GM21390 (cell line): ENCODE results near the gene DIS3L2.

Source experiments
- ATAC-seq: cut with Tn5 transposase; IDR thresholded peaks from one replicate; pipeline ENCODE4 v1.9.1; 2021; ENCODE audit not compliant: unreplicated experiment

DIS3L2 gene

DNA sequence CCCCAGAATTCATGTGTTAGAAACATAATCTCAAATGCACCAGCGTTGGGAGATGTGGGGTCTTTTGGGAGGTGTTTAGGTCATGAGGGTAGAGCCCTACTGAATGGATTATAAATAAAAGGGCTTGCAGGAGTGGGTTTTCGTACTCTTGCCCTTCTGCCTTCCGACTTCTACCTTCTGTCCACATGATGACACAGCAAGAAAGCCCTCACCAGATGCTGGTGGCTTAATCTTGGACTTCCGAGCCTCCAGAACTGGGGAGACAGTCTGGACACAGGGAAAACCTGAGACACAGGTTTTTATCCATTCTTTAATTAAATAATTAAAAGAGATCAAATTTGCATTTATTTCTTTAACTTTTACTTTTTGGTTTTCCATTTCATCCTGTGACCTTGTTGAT is 87.8 kb downstream of the DIS3L2 start:
- ATAC-seq, result no peak

DNA sequence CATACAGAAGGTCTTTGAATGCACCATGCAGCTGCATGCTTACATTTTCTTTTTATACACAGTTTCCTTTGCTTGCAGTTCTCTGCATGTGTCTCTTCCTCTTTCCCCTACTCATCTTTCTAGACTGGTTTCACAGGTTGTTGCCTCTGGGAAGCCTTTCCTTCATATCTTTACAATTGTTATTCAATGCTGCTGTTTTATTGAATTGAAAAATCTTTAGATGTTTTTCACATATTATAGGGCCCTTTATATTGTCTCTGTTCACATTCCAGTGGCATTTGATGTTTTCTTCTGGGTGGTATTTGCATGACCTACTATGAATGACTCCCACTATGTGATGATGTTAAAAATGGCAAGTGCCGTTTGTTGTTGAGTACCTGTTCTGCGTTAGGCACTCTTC is 91.1 kb downstream of the DIS3L2 start:
- ATAC-seq, result no peak

DNA sequence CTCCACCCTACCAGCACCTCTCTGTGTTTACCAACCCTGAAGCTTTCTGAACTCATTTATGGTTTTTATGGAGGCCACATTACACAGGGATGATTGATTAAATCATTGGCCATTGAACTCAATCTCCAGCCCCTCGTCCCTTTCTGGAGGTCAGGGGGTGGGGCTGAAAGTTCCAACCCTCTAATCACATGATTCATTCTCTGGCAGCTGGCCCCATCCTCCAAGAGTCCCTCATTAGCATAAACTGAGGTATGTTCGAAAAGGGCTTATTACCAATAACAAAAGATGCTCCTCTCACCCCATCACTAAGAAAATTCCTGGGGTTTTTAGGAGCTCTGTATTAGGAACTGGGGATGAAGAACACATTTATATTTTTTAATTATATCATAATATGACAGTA is 92.3 kb downstream of the DIS3L2 start:
- no peak for ATAC-seq

DNA sequence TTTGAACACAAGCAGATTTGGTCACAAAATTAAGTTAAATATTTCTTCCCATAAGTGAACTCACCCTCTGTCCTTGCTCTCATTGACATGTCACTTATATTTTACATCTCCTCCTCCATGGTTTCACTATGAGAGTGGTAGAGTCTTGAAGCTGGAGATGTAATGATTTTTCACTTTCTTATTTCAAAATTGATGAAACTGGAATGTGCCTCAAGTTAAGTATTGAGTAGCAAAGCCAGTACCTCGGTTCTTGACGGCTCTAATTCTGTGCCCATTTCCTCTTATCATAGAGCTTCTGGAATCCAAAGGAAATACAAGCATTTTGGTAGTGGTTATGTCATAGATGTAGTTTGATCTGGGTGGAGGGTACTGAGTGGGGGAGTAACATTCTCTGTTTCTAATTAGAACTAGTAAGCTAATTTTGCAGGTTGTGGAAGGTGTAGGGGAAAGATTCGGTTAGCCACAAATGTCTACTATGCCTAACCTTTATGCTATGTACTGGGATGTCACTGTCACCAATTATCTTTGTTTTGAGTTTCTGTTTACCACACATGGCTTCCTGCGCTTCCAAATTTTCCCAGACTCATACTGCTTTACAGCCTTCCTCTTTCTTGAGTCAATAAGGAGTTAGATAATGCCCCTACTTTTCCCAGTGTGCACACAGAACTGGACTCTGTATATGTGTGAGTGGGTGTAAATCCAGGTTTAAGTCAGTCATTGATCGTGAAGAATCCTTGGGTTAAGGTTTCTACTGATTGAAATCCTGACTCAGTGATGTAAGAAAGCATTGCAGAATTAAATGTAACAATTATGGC is 96.8 kb downstream of the DIS3L2 start:
- no peak for ATAC-seq

DNA sequence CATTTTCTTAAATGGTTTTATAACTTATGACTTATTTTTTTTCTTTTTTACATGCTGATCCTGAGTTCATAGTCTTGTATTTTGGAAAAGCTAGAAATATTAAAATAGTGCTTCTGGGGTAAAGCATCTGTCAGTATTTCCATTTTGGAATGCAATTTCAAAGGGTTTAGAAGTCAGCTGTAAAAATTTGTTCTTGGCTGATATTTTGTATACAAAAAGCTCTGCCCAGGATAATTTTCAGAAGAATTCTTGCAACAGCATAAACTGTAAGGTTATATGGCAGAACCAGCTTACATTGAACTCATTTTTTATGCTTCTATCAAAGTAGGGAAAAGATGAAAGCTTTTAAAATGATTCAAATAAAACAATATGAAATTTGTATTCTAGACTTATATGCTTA is 97.4 kb downstream of the DIS3L2 start:
- ATAC-seq, result no peak

DNA sequence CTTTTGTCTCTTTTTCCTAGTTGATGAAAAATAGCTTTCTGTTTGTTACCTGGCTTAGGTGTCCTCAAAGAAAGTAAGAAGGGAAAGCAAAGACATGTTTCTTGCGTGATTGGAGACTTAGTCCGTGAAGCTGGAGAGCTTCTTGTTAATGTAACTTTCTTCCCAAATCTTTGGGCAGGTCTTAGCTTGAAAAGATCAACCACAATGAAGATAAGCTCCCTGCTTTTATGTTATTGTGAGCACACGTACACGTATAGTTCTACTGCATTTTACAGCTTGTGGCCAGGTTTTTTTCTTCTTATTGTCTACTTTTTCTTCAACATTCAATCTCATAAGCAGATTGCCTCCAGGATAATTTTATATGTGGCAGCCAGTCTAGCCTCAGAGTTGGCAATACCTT is 99.8 kb downstream of the DIS3L2 start:
- no peak for ATAC-seq

DNA sequence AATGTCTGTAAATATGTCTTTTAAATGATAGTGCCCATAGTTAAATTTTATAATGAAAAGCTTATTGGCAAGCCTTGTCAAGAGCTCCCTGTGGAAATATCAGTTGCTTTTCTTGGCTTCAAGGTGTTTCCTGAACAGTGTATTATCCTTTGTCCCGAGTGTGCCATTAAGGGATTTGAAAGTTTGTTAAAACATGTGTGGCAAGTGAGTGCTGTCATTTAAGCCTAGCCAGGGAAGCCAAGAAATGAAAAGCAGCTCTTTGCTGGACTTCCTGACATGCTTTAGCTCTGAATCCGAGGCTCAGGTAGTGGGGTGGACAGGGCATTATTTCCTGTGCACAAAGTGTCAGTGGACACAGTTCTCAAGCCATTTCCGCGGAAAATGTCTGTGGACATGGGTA is 111.5 kb downstream of the DIS3L2 start:
- no peak for ATAC-seq

DNA sequence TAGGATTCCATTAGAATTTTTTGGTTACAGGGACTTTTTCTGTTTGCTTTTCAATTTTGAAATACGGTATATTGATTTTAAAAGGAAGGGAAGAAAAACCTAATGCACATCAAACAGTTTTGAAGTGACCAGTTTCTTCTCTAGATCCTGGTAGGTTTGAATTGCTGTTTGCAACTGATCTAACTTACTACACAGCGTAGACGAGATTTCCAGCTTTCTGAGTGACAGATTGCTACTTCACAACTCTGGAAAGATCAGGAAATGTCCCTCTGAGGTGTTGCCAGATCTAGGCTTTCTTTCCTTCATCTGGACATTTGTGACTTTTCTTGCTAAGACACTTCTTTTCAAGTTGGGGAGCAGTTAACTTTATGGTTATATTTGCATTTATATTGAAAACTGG is 112.2 kb downstream of the DIS3L2 start:
- no peak for ATAC-seq

DNA sequence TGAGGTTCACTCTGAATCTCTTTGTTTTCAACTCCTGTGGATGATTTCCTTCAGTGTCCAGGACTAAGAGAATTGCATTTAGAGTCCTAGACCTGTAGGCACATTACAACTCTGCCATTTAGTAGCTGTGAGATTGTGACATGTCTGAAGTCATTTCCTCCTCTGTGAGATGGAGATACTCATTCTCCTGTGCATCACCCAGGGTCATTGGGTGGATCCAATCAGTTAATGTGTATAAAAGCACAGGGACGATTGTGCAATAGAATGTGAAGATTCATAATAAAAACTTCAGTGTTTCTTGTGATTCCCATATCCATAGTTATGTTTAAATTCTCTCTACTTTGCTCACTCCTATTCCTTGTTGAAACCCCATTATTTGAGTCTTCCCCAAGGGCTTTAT is 113.6 kb downstream of the DIS3L2 start:
- no peak for ATAC-seq

DNA sequence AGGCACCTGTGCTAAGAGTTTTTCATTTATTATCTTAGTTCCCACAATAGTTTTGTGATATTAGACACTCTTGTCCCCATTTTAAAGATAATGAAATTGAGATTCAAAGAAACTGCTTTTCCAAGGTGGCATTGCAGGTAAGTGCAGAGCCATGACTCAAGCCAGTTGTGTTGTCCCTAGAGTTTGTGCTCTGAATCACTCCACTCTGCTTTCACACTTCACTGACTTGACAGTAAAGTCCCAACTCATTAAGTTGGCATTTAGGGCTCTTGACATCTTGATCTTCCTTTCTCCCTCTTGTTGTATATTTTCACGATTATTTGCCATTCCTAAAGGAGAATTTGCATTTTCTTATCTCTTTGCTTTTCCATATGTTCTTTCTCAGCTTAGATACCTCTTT is 114.3 kb downstream of the DIS3L2 start:
- ATAC-seq, result no peak

DNA sequence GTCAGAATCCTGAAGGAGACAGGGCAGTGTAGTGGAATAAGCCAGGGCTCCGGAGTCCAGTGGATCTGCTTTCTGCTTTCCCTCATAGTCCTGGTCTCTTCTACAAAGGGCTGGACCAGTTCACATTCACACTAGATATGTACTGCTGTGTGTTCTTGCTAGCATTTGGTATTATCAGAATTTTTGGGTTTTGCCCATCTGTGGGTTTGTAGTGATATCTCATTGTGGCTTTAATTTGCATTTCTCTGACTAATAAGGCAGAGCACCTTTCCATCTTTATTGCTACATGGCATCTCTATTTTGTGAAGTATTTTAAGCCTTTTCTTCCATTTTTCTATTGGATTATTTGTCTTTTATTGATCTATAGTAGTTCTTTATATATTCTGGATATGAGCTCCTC is 114.8 kb downstream of the DIS3L2 start:
- ATAC-seq, result no peak

DNA sequence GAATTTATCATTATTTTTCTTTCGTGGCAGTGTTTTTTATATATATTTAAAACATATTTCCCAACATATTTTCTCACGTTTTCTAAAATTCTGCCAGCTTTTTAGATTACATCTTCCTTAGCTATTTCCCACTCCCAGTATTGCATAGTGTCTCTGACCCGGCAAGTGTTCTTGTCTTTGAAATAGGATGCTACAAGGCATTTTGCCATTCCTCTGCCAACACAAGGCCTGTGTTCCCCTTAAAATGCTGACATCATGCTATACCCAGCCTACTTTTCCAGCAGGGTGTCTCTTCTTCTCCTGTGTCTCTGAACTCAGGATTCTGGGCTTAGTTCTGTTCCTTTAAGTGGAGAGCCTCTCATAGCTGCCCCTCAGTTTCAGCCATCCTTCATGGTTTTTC is 115.2 kb downstream of the DIS3L2 start:
- no peak for ATAC-seq

DNA sequence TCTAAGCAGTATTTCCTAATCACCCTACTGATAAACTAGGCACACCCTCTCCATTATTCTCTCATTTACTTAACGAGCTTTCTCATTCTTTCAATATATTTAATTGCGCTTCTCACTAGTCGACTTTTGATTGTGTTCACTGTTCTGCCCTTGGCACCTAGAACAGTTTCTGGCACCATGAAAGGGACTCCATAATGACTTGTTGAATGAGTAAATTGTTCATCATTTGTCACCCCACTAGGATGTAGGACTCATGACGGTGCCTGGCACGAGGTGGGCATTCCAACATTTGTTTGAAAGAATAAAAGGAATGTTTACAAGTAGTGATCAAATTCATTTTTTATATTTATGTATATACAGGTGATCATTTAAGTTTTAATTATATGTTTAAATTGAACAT is 123.7 kb downstream of the DIS3L2 start:
- ATAC-seq, result no peak

DNA sequence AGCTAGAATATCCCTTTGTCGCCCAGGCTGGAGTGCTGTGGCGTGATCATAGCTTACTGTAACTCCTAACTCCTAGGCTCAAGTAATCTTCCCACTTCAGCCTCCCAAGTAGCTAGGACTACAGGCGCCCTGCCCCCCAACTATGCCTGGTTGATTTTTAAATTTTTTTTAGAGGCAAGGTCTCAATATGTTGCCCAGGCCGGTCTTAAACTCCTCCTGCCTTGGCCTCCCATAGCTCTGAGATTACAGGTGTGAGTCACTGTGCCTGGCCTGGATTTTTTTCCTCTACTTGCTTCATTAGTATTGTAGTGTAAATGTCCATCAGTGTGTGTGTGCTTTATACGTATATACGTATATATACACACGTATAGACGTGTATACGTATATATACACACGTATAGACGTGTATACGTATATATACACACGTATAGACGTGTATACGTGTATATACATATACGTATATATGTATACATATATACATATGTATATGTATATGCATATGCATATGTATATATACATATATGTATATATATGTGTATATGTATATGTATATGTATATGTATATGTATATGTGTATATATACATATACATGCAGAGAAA is 124.4 kb downstream of the DIS3L2 start:
- no peak for ATAC-seq

DNA sequence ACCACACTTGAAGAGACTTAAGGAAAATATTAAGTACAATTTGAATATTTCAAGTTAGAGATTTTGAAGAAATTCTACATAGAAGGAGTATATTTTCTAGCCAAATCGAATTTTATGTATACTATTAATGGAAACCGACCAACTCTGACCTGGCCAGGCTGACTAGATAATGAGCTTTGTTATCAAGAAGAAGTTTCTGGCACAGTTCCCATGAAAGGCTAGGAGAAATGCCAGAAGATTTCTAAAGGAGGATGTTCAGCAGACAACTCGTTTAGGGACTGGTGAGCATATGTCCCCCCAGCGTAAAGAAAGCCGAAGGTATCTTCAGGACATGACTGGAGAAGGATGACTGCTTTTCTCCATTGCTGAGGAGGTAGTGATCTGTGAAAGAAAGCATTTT is 127.3 kb downstream of the DIS3L2 start:
- no peak for ATAC-seq

DNA sequence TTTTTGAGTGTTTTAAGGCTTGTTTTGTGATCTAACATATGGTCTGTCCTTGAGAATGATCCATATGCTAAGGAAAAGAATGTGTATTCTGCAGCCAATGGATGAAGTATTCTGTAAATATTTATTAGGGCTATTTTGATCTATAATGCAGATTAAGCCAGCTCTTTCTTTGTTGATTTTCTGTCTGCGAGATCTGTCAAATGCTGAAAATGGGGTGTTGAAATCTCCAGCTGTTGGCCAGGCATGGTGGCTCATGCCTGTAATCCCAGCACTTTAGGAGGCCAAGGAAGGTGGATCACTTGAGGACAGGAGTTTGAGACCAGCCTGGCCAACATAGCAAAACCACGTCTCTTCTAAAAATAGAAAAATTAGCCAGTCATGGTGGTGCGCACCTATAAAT is 132.7 kb downstream of the DIS3L2 start:
- no peak for ATAC-seq

DNA sequence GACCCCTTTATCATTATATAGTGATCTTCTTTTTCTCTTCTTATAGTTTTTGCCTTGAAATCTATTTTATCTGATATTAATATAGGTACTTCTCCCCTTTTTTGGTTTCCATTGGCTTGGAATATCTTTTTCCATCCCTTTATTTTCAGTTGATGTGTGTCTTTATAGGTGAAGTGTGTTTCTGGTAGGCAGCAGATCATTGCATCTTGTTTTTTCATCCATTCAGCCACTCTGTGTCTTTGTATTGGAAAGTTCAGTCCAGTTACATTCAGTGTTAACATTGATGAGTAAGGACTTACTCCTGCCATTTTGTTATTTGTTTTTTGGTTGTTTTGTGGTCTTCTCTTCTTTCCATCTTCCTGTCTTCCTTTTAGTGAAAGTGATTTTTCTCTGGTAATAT is 133.4 kb downstream of the DIS3L2 start:
- ATAC-seq, result no peak

DNA sequence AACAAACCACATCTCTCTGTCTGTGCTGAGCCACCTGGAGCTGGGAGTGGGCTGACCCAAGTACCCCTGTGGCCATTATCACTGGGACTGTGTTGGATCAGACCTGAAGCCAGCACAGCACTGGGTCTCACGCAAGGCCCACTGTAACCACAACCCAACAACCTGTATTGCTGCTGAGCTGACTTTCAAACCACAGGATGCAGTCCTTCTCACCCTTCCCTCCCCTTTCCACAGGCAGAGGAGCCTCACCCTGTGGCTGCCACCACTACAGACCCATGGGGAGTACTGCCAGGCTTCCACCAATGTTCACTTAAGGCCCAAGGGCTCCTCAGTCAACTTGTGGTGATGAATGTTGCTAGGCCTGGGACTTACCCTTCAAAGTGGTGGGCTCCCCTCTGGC is 135.7 kb downstream of the DIS3L2 start:
- no peak for ATAC-seq

DNA sequence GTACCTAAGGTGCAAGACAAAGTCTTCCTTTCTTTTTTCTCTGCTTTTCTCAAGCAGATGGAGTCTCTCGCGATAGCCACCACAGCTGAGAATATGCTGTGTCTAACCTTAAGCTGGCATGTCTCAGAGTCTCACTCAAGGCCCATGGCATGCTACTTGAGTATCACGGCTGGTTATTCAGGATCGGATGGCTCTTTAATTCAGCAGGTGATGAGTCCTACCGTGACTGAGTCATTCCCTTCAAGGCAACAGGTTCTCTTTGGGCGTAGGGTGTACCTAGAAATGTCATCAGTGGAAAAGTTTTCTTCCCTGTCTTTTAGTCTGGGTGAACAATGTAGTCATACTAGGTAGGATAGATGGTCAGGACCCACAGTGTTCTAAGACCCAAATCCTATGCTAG is 136.2 kb downstream of the DIS3L2 start:
- ATAC-seq, result no peak

DNA sequence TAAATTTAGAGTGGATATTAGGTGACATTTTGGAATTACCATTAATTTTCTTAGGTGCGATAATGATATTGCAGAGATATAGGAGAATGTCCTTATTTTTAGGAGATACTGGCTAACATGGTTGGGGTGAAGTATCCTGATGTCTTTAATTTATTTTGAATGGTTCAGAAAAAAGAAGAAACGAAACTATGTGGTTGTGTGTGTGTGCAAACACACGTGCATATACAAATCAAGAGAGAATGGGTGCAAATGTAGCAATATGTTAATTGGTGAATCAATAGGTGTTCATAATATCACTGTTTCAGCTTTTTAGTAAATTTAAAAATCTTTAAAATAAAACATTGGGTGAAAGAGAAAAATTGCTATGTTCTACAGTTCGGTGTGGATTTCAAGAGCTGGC is 140.9 kb downstream of the DIS3L2 start:
- ATAC-seq, result no peak

DNA sequence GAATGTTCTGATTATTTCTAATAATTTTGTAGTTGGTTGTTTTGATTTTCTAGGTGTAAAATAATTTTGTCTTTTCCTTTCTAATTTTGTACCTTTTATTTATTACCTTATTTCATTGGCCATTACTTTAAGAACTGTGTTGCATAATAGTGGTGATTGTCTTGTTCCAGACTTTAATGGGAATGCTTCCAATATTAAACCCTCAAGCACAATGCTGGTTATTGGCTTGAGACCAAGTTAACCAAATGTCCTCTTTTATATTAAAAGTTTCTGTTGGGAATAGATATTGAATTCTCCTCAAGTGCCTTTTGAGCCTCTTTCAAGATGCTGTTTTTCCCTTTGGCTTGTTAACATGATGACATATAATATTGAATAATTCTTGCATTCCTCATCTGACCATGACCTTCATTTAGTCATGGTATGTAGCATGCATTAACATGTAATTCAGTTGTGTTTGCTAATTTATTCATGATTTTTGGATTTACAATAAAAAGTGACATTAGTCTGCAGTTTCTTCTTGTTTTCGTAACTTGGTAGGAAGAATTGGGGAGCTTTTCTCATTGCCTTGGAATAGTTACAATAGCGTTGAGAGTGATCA is 141.7 kb downstream of the DIS3L2 start:
- ATAC-seq, result no peak

DNA sequence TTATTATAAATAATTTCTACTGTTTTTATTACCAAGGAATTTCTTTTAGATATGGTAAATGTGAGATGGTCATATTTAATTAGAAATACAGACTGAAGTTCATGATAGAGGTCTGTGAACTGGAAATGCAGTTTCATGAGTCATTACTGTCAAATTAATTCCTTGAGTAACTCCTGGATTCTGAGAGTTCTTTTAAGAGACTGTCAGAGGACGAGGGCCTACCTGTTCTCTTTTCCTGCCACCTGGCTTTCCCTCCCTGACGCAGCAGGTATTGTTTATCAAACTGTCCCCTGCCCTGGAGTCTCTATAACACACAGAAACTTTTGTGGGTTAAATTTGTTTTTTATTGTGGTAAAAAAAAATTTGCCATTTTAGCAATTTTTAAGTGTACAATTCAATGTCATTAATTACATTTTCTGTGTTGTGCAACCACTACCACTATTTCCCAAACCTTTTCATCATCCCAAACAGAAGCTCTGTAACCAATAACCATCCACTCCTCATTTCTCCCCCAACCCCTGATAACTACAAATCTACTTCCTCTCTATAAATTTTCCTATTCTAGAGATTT is 142.6 kb downstream of the DIS3L2 start:
- ATAC-seq, result no peak
